ES-I3 (cell line): Measurements from ENCODE around the gene POP4.

Source experiments
- H3K36me3 ChIP-seq: 2 replicates; pipeline ENCODE4 v1.6.1; 2013; ENCODE audit warnings: mild to moderate bottlenecking, low read length, control low read depth, moderate library complexity; ENCODE audit not compliant: insufficient read depth
- H3K4me1 ChIP-seq: 2 replicates; pipeline ENCODE4 v1.6.1; 2013; ENCODE audit warnings: mild to moderate bottlenecking, control low read depth, low read length; ENCODE audit not compliant: insufficient read depth
- H3K9ac ChIP-seq: 2 replicates; pipeline ENCODE4 v1.6.1; 2013; ENCODE audit warnings: low read depth, mild to moderate bottlenecking, low read length, moderate library complexity
- H3K9me3 ChIP-seq: 2 replicates; pipeline ENCODE4 v1.6.1; 2013; ENCODE audit warnings: mild to moderate bottlenecking, low read length, moderate library complexity; ENCODE audit not compliant: control insufficient read depth, insufficient read depth

The POP4 gene

GRCh38 chr19:29612801-29613595 is 6.9 kb downstream of the POP4 start:
- no peak overlapping the region for H3K9ac ChIP-seq
- no peaks in the 10 kb centered on the region for H3K4me1 ChIP-seq
- no peaks in the 10 kb centered on the region for H3K9me3 ChIP-seq
- peaks cover 13% of the 10 kb centered on the region for H3K36me3 ChIP-seq

DNA sequence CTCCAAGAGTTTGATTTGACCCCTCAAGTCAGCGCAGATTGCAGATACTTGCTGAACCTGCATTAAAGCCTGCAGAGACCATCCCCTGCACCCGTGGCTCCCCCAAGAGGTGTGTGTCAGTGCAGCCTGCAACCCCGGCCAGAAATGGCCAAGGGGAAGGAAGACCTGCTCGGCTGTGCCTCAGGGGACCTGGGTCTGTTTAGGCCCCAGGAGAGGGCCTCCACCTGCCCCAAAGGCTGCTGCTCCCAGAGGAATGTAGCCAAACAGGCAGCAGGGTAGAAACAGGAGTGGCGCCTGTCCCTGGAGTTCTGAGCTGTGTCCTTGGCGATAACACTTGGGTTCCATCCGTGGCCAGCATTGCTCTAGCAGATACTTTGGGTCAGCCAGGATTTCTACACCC is 8.0 kb downstream of the POP4 start:
- Histone ChIP-seq H3K4me1 (no peaks in the 10 kb centered on the region), H3K36me3 (peaks cover 13% of the 10 kb centered on the region), H3K9me3 (no peaks in the 10 kb centered on the region), H3K9ac (no peak overlapping the region)

GRCh38 chr19:29614780-29615179 is 8.7 kb downstream of the POP4 start:
- Histone ChIP-seq H3K36me3 (peaks cover 13% of the 10 kb centered on the region), H3K9me3 (no peaks in the 10 kb centered on the region), H3K4me1 (no peaks in the 10 kb centered on the region), H3K9ac (no peak overlapping the region)

- H3K9ac ChIP-seq, result no peak overlapping the region
- no peaks in the 10 kb centered on the region for H3K4me1 ChIP-seq
- H3K36me3 ChIP-seq, result peaks cover 13% of the 10 kb centered on the region
Observed at GRCh38 chr19:29615891-29616425, 9.9 kb downstream of the POP4 start.

DNA sequence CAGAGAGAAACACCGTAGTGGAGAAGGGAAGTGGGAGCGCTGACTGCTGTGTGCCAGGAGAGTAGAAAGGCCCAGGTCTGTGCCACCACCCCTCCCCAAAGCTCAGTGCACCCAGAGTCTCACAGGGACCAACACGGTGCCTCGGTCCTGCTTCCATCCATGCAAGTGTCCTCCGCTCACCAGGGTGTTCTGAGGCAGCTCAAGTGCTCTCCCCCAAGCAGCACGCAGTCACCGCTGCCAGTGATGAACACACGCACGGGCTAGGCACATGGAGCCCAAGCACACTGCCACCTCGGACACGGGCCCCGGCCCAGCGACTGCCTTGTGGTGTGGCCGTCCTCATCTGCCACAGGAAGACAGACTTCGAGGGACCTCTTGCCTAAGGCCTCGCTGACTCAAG is 10.5 kb downstream of the POP4 start:
- H3K36me3 ChIP-seq, result peaks cover 11% of the 10 kb centered on the region
- no peak overlapping the region for H3K9ac ChIP-seq
- H3K9me3 ChIP-seq, result no peaks in the 10 kb centered on the region
- no peaks in the 10 kb centered on the region for H3K4me1 ChIP-seq

More at GRCh38 chr19:29615891-29616425, 9.9 kb downstream of the POP4 start:
- H3K9me3 ChIP-seq, result no peaks in the 10 kb centered on the region

DNA sequence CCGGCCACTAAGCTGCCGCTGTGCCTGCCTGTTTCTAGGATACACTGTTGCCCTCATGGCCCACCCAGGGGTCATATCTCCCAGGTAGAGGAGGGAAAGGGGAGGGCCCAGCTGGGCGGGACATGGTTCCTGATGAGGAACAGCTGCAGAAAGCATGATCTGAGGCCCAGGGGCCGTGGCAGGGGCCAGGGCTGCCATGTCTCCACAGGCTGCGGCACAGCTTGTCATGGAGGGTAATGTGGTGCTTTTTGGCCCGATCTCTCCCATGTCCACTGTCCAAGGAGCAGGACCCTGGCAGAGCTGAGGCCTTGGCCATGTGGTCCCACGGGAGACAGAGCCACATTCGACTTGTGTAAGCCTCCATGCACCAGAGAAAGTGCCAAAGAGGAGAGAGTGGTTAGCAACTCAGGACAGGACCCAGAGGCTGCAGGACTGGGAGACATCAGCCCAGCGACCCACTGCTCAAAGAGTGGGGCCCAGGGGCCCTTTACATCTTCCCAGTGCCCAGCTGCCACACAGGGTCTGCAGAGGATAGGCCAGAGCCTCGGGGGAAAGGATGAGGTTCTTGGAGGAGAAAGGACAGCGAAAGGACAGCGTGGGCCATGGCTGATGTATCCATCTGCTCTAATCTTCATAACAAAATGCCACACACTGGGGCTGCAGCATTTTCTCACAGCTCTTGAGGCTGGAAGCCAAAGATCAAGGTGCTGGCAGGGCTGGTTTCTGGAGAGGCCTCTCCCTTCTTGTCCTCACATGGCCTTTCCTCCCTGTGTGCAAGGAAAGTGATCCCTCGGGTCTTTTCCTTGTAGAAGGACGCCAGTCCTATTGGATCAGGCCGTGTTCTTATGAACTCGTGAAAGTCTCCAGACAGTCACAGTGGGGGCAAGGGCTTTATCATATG is 11.5 kb downstream of the POP4 start:
- Histone ChIP-seq H3K4me1 (no peaks in the 10 kb centered on the region), H3K9ac (no peak overlapping the region), H3K9me3 (no peaks in the 10 kb centered on the region), H3K36me3 (peaks cover 4% of the 10 kb centered on the region; the same call in 1 of the 2 replicates)

- no peaks in the 10 kb centered on the region for H3K9me3 ChIP-seq
- no peak overlapping the region for H3K9ac ChIP-seq
- no peaks in the 10 kb centered on the region for H3K4me1 ChIP-seq
- peaks cover 4% of the 10 kb centered on the region; the same call in 1 of the 2 replicates for H3K36me3 ChIP-seq
Observed at GRCh38 chr19:29618434-29618833, 12.4 kb downstream of the POP4 start.

DNA sequence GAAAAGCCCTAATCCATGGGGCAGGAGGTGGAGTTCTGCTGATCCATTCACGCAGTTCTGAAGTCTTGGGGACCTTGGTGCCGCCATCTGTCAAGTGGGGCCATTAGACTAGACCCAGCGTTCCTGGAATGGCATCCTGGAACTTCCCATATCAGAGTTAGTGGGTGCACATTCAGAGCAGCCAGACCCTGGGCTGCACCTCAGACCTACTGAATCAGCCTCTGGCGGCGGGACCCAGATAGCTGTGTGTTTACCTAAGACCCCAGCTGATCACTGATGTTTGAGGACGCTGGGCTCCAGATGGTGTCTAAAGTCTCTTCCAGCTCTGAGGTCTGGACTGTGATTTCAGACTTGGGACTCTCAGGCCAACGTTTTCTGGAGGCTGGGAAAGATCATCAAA is 12.8 kb downstream of the POP4 start:
- H3K4me1 ChIP-seq, result no peaks in the 10 kb centered on the region

DNA sequence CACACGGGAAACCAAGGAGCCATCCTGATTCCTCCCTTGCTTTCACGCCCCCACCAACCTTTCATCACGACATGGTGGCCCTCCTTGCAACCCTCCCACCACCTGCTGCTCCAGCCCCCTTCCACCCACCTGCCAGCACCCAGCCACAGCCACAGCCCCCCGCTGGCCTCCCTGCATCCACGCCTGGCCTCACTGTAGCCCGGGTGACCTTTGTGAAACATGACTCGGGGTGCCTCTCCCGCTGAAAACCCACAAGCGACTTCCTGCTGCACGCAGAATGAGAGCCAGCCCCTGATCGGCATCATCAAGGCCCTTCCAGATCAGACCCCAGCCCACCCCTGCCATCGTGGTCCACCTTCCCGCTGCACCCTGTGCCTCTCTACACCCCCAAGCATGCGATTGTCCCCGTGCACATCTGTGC is 14.9 kb downstream of the POP4 start:
- no peaks in the 10 kb centered on the region for H3K9me3 ChIP-seq
- no peaks in the 10 kb centered on the region for H3K36me3 ChIP-seq
- H3K4me1 ChIP-seq, result no peaks in the 10 kb centered on the region
- no peak overlapping the region for H3K9ac ChIP-seq

More for the DNA sequence above, 12.8 kb downstream of the POP4 start:
- Histone ChIP-seq H3K36me3 (peaks cover 2% of the 10 kb centered on the region; the same call in 1 of the 2 replicates), H3K9me3 (no peaks in the 10 kb centered on the region), H3K9ac (no peak overlapping the region)

GRCh38 chr19:29622166-29623070 is 16.3 kb downstream of the POP4 start:
- Histone ChIP-seq H3K4me1 (no peaks in the 10 kb centered on the region), H3K9me3 (no peaks in the 10 kb centered on the region), H3K9ac (no peak overlapping the region), H3K36me3 (no peaks in the 10 kb centered on the region)

DNA sequence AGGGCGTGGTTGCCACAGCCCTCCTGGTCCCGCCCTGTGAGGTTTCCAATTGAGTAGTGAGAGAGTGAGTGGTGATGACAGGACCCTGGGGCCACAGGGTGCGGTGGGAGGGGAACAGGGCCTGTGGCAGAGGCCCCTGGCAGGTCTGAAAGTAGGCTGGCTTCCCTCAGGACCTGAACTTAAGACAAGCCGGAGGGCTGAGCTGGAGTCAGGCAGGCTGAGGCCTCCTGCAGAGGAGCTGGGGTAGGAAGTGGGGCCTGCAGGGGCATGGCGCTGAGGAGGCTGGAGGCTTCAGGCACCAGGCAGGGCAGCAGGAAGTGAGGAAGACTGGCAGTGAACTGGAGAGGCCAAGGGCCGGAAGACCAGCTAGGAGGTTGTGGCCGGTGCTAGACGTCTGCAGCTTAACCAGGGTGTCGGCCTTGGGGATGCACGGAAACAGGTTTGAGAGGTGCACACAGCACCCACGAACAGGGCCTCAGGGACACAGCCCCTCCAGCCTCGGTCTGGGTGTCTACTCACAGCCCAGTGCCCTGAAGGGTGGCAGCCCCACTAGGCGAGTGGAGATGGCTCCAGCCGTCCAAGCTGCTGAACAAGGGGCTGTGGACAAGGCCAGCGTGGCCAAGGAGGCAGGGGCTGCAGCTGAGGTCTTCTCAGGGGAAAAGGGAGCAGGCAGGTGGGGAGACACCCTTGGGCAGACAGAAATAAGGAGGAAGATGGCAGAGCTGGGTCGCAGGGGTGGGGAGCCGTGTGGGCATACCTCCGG is 17.8 kb downstream of the POP4 start:
- Histone ChIP-seq H3K4me1 (no peaks in the 10 kb centered on the region), H3K36me3 (no peaks in the 10 kb centered on the region), H3K9ac (no peak overlapping the region), H3K9me3 (no peaks in the 10 kb centered on the region)

DNA sequence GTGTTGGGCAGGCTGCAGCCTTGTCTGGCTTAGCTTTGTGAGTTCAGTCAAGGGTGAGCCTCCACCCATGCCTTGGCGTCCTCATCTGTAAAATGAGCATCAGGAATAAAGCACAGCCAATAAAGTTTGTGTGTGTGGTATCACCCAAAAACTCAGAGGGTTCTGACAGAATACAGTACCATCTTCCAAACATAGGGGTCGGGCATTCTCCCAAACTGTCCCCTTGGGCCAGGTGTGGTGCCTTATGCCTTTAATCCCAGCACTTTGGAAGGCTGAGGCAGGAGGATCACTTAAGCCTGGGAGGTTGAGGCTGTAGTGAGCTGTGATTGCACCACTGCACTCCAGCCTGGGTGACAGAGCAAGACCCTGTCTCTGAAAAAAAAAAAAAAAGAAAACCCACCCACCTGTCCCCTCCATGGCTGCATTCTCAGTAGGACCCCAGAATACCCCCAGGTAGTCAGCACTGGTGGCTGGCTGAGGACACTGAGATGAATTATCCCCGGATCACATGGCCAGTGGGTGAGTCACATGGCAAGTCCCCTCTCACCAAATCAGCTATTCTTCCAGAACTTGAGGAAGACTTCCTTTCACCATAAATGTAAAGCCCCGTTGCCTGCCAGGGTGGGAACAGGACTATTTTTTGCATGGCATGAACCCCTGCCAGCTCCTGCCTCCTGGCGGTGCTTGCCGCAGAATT is 18.6 kb downstream of the POP4 start:
- H3K9ac ChIP-seq, result no peak overlapping the region
- H3K9me3 ChIP-seq, result no peaks in the 10 kb centered on the region
- no peaks in the 10 kb centered on the region for H3K36me3 ChIP-seq
- H3K4me1 ChIP-seq, result no peaks in the 10 kb centered on the region

DNA sequence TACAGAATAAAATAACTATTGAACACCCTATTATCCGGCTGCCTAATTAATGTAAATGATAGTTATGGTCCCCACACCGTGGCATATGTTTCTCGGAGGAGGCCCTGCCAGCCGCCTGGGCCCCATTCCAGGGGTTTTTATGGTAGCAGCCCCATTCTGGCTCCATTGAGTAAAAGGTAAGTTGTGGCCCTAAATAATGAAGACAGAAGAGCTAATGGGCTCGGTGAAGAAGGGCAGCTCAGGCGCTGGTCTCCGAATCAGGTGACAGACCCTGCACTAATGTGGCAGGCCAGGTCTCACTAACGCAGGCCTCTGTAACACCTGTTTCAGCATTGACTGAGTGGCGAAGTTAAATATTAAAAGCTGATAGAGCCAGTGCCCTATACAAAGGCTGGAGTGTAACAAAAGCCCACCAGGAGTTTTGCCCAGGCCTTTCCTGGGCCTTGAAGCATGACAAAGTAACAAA is 19.1 kb downstream of the POP4 start:
- Histone ChIP-seq H3K36me3 (no peaks in the 10 kb centered on the region), H3K9me3 (no peaks in the 10 kb centered on the region), H3K4me1 (no peaks in the 10 kb centered on the region), H3K9ac (no peak overlapping the region)
